T-helper 1 cell treated with Interleukin-12 subunit alpha and Interleukin-12 subunit beta and Interleukin-4 antibody, amounts not matched to agents 30 ng/mL and 1 ng/mL, for 36 hours (primary cell): ENCODE results near the gene DIPK2B. TPM values are rescaled to one million over a fixed set of nuclear protein-coding genes. Genes with fewer than 3 reads are reported as not detected.

Experiments
- intact Hi-C: fragments of 100-400 bp; cut with micrococcal nuclease; formaldehyde crosslinking; loops from one replicate; pipeline ENCODE4 v1.15.1; 2024
- total RNA-seq: library from RNA; stranded (reverse); gene quantifications from 2 replicates; pipeline ENCODE4 v1.2.3, GENCODE V29; 2022

Gene DIPK2B, protein sequence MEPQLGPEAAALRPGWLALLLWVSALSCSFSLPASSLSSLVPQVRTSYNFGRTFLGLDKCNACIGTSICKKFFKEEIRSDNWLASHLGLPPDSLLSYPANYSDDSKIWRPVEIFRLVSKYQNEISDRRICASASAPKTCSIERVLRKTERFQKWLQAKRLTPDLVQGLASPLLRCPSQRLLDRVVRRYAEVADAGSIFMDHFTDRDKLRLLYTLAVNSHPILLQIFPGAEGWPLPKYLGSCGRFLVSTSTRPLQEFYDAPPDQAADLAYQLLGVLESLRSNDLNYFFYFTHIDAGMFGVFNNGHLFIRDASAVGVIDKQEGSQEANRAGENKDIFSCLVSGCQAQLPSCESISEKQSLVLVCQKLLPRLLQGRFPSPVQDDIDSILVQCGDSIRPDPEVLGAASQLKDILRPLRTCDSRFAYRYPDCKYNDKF
- not detected in 2 replicates for total RNA-seq

DNA sequence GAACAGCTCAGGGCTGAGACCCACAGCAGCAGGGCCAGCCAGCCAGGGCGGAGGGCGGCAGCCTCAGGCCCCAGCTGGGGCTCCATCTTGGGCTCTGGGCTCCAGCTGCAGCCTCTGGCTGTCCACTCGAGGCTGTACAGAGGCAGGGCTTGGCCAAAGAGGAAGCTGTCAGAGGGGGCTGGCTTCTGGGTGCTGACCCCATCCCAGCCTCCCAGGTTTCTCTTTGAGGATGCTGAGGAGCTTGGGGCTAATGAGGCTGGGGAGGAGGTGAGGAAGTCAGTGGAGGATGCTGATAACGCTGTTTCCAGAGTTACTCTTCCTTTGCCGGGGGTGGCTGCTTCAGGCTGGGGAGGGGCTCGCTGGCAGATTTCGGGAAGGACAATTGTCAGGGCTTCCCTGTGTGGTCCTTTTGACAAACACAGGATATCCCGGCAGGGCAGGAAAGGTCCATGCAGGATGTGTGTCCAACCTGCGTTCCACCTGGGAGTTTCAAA is at the start of gene DIPK2B:
DIPK2B (minus strand) TSS at position 136 of the 494 bp plus-strand sequence; CDS start at position 86, 50 bp downstream.
- intact Hi-C loops, result no loop called here

DNA sequence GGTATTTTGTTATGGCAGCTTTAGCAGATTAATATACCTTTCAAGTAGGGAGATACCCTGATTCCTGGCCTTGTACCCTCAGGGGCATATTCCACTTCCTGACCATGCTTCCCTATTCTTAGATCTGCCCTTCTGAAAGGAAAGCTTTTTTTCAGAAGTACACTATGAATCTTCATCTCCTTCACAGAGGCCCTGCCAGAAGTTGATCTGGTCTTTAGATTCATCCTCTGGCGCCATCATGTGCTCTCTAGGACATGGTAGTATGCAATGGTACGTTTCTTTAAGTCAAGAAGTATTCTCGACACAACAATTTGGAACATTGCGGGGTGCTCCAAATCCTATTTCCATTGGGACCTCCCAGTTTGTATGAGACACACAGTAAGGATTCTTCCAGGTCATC is 39.6 kb upstream of the DIPK2B start:
- intact Hi-C loops, result no loop called here

DNA sequence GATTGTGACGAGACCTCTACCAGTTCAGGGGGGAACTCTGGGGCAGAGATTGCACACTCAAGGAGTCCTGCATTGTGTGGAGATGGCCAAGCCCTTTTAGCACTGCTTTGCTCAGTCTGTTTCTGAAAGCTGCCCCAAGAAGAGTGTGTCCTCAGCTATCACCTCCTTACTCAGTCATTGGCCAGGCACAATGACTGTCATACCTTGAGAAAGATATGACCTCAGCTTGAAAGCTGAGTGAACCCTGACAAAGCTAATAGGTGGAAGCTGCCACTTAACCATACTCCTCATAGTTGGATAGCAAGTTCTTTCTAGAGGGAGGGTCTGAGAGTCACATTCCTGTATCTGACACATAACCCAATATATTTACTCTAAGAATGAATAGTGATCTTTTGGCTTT is 37.8 kb upstream of the DIPK2B start:
- intact Hi-C loops, result no loop called here

DNA sequence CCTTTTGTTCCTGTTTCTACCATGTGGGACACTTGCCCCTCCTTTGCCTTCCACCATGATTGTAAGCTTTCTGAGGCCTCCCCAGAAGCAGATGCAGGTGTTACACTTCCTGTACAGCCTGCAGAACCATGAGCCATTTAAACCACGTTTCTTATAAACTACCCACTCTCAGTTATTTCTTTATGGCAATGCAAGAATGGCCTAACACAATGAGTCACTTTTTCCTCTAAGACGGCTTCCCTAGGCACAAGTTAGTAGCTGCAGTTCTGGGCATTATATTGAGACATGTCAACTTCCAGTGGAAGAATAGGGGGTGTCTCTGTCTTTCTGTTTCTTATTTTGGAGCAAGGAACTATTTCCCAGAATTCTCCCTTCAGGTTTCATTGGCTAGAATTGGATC is 32.9 kb upstream of the DIPK2B start:
- intact Hi-C loops, result no loop called here

DNA sequence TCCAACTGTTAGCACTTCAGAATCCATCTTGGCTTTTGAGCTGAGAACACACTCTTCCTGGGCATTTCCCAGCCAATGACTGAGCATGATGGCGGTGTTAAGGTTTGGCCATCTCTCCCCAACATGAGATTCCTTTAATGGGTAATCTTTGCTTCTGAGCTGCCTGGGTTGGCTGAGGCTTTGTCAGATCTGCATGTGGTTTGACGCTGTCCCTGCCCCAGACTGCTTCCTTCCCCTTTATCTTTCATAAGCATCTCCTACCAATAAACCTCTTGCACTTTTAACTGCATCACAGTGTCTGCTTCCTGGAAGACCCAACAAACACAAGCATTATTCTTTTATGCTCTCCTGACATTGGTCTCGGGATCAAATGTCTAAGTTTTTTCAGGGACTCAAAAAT is 31.5 kb upstream of the DIPK2B start:
- intact Hi-C loops, result no loop called here

DNA sequence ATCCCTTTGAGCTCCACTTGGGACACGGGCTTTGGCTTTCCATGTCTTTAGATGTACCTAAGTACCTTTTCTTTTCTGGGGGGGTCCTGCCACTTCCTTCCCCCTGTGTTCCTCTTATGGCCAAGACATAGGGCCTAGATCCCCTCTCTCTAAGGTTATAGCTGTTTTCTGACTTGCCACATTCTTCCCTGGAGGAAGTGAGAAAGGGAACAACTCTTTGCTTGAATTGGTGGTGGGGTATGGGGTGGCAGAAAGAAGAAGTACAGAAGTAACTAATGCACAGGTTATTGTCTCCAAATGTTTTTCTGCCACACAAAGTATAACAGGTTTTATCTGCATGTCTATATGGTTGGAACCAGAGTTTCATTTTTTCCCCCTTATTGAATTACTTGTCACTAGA is 29.7 kb upstream of the DIPK2B start:
- intact Hi-C loops, result no loop called here

DNA sequence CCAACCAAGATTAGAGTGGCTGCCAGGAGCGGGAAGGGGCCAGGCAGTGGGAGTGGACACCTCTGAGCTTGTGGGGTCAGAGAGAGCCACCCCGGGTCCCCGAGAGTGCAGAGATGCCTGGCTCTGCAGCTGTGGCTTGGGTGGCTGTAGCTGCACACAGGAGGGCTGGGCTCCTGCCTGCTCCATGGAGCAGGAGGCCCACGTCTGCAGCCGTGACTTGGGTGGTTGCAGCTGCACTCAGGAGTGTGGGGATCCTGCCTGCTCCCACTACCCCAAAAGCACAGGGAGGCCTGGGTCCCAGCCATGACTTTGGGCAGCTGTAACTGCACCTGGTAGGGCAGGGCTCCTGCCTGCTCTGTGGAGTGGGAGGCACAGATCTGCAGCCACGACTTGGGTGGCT is 28.7 kb upstream of the DIPK2B start:
- intact Hi-C loops, result no loop called here

DNA sequence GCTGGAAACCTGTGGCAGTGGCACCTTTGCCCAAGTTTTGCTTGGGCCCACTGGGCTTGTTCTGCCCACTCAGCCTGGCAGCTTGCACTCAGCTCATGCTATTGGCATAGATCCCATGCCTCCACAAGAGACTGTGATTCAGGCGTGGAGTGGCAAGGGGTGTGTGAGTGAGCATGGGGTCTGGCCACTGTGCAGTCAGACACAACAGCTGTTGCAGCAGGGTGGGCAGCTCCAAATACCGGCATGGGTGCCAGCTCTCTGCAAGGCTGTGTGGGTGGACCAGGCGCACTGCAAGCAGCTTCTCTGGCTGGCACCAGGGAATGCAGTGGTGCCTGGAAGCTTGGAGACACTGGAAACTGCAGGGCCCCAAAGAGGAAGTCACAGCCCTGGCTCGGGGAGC is 27.4 kb upstream of the DIPK2B start:
- intact Hi-C loops, result no loop called here

DNA sequence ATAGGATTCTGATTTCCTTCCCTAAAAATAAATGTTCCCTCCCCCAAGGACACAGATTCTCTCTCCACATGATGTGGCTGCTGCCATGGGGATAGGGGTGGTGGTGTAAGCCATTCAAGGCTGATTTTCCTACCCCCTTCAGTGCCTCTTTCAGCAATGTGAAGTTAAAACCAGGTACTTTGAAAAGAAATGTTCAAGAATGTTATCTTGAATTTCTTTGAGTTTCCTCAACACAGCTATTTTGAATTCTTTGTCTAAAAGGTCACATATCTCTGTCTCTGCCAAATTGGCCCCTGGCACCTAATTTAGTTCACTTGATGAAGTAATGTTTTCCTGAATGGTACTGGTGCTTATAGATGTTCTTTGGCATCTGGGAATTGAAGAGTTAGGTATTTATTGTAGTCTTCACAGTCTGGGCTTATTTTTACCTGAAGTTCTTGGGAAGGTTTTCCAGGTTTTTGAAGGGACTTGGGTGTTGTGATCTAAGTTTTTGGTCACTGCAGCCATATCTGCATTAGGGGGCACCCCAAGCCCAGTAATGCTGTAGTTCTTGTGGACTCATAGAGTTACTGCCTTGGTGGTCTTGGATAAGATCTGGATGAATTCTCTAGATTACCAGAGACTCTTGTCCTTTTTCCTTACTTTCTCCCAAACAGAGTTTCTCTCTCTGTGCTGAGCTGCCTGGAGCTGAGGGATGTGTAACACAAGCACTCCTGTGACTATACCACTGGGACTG is 7.6 kb upstream of the DIPK2B start:
- intact Hi-C loops, result no loop called here

DNA sequence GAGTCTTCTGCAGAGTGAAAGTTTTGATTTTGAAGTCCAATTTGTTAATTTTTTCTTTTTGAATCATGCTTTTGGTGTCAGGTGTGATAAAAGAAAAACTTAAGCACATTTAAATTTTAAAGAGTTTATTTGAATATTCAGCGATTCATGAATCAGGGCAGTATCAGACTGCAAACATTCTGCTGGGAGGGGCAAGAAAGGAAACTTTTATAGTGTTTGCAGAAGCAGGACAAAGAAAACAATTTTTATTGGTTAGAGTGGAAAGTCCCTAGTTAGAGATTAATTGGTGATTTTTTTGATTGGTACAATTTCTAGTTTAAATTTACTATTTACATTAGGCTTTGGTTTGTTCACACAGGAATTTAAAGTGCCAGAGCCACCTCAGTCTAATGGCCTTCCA is 1.5 kb upstream of the DIPK2B start:
- intact Hi-C loops, result no loop called here

DNA sequence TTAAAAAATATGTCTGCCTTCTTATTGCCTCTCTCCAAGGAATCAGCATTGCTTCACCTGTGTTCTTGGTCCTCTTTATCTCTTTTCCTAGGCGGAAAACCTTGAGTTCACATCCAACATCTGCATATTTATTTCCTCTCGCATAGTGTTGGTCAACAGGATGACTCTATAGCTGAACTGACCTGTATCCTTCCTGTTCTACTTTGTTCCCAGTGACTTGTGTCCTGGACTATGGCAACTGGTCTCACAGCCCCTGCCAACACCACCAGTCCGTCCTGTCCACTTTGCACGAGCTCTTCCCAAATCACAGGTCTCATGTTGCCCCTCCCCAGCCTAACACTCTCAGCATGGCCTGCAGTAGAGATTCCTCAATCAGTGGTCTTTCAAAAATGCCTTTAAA is 2.0 kb downstream of the DIPK2B start:
- intact Hi-C loops, result no loop called here

DNA sequence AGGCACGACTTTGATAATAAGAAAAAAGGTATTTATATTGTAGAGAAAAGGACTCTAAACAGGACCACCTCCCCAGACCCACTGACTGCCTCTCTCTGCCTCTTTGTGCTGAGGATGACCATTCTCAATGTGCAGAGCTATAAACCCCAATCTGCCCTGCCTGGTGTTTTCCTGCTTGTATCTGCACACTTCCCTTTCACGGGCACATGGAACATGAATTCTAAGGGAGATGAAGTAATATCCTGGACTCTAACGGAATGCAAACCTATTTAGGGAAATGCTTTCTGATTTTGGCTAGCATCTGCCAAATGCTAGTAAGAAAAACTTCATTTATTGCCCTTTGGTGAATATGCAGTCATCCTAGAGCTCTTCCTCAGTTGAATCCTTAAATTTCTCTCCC is 2.4 kb downstream of the DIPK2B start:
- intact Hi-C loops, result no loop called here

DNA sequence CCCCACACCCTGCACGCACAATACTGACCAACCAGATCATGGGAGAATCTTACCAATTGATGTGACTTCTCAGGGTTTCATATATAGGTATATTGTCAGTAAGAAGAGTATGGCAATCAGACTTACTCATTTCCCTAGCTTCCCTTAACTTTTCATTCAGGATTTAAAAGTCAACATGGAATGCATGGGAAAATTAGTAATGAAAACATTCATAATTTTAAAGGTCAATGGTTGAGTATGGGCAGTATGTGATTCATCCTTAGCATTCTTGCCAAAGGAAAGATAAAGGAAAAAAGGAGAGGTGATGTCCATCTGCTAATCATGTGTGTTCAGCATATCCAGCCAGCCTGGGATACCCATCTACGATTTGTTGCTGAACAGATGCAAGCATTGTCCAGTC is 4.0 kb downstream of the DIPK2B start:
- intact Hi-C loops, result no loop called here

DNA sequence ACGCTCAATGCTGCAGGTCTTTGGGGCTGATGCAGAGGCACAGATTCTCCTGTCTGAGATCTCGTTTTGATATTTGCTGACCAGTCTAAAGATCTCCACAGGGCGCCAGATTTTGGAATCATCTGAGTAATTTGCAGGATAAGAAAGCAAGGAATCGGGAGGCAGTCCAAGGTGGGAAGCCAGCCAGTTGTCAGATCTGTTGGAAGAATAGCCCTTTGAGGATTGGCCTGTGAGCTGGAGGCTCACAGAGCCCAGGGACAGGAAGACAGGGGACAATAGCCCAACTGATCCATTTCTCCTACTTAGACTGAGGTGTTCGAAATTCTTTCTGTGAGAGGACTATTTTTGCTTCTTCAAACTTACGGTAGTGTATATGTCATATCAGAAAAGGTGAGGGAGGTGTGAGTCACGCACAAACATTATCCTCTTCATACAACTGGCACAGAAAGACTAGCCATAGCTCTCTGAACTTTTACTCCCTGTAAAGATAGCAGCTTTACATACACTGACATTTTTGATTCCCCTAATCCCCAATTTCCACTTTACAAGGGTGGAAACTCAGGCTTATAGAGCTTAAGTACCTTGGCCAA is 8.8 kb downstream of the DIPK2B start:
- intact Hi-C loops, result no loop called here

DNA sequence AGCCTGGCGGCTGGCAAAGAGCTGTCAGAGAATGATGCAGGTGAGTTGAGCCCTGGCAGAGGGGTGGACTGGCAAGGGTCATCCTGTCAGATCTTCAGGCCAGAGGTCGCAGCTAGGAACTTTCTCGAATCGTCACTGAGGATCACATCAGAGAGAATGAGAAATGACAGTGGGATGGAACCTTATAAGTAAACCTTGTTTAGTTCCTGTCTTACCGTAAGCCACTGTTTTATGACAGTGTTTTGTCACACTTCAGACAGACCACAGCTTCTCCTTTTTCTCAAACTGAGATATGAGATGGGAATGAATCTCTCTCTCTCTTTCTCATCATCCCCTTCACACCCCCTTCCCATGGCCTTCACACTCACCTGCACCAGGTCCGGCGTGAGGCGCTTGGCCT is 9.3 kb downstream of the DIPK2B start:
- intact Hi-C loops, result no loop called here

DNA sequence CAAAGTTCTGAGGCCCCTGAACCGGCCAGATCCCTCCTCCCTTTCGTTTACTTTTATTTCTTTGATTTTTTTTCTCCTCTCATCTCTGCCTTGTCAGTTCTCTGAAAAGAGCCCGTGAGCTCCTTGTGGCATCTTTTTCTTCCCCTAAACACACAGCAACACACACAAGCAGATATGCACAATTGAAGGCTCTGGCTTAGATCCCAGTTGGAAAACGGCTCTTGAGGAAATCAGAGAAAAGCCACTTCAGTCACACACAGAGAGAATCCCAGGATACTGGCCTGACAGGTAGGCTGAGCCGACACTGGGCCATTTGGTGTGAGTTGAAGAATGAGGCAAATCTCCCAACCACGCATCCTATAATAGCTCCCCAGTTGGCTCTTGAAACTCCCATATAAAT is 12.9 kb downstream of the DIPK2B start:
- intact Hi-C loops, result loop anchor here (1.0 to 10.0 kb wide), 7 partner anchors 49 to 1229 kb away; partner anchors contain the start of genes FUNDC1 and KDM6A

DNA sequence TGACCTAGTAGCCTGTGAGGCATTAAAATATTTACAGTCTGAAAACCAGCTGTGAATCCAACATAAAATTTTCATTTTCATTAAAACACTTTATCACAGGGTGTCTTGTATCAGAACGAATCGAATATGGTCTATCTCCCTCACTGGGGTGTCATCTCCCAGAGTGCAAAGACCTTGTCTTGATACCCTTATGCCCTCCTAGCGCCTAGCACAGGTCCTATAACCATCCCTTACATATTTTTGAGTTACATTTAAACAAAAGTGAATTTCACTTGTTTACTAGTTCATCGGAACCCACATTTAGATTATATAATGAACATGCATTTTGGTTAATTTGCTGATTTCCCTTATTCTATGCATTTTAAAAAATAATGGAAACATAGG is 14.0 kb downstream of the DIPK2B start:
- intact Hi-C loops, result loop anchor here (1.0 to 10.0 kb wide), 7 partner anchors 48 to 1228 kb away; partner anchors contain the start of genes FUNDC1 and KDM6A

DNA sequence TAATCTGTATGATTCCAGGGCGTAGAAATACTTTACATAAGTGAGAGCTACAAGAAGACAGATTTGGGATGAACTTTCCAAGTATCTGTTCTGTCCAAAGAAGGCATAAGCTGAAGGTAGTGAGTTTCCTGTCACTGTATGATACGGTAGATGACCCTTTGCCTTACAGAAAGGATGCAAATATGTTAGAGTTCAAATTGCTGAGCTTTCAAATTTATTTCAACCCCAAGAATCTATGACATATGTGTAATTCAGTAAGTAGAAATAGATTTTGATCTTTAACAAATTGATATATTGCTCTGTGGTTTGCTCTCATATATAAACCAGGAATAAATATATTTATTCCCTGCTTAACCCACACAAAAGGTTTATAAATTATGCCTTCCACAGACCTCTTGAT is 16.5 kb downstream of the DIPK2B start:
- intact Hi-C loops, result loop anchor here (10.0 kb wide), 2 partner anchors 109 to 939 kb away; no protein-coding TSS in a partner anchor

DNA sequence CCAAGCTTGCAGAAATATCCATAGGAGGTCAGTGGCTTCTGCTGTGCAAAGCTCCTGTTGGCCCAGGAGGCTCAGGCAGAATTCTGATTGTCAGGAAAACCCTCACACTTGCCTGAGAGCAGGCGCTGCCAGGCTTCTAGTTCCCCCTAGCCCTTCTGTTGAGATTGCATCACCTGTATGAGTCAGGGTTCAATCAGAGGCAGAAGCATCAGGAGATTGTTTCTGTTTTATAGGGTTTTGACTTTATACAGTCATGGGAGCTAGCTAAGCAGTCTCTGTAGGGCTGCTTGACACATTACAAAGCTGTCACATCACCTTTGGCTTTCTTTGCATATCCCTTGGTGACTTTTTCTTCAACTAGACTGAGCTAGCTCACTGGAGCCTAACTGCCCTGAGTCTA is 27.8 kb downstream of the DIPK2B start:
- intact Hi-C loops, result no loop called here

DNA sequence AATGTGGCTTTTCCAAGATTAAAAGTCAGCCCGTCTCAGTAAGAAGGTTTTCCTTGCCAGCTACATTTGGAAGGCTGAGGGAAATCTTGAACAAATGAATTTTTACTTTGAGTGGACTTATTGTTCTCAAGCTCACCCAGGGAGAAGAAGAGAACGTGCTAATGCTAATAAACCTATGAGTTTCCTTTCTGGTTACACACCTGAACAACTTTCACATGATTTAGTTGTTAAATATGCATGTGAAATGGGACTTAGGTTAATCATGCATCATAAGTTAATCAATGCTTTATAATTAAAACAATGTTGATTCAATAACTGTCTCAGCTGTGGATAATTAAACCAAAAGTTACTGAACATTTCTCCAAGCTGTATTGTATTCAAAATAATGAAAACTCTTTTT is 33.9 kb downstream of the DIPK2B start:
- intact Hi-C loops, result no loop called here

DNA sequence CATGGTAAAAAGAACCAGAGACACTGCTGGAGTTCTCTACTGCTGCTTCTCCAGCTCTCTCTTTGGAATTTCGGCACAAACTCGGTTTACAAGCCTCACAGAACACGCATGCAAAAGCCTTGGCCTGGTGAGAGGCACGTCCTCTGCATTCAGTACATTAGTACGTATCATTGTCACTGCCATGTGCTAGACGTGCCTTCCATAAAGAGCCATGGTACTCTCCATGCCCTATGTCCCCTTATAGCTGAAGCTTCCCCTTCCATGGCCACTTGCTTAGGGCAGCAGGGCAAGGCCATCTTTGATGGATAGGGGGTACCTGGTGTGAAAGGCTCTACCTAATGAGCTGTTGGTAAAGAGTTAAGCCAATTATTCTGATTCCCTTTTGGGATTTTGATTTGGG is 35.0 kb downstream of the DIPK2B start:
- intact Hi-C loops, result no loop called here

DNA sequence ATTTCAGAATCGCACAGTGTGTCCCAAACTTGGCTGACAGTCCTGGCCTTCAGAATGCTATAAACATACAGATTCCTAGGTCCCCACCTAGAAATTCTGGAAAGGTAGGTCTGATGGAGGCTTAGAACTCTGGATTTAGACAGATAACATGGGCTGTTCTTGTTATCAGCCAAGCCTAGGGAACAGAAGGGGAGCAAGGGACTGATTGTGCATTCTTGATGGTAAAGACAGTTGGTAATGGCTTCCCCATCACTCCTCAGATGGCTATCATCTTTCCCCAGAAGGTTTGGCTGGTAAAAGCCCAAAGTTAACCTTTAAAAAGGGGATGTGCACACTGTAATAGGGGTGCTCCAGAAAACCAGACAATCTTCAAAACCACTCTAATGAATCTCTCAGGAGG is 35.7 kb downstream of the DIPK2B start:
- intact Hi-C loops, result no loop called here
